Activated T-cell treated with anti-CD3 and anti-CD28 coated beads, Interleukin-2, amount 50 U/mL, for 24 hours (primary cell): Measurements from ENCODE around the gene KLK2.

Experiments
- DNase-seq: peaks from one replicate; pipeline ENCODE4 v3.0.0-alpha.2; 2020
- H3K27ac Mint-ChIP-seq: 2 replicates; pipeline ENCODE4 v1.8.0; 2020; ENCODE audit warnings: mild to moderate bottlenecking, mixed read lengths
- H3K27me3 Mint-ChIP-seq: 2 replicates; pipeline ENCODE4 v1.8.0; 2020; ENCODE audit warnings: mixed read lengths
- H3K36me3 Mint-ChIP-seq: 2 replicates; pipeline ENCODE4 v1.8.0; 2020; ENCODE audit warnings: low read depth, mixed read lengths
- H3K4me1 Mint-ChIP-seq: 2 replicates; pipeline ENCODE4 v1.8.0; 2020; ENCODE audit warnings: low read depth, mixed read lengths
- H3K4me3 Mint-ChIP-seq: 2 replicates; pipeline ENCODE4 v1.8.0; 2020; ENCODE audit warnings: mild to moderate bottlenecking, moderate library complexity, mixed read lengths
- H3K9me3 Mint-ChIP-seq: 2 replicates; pipeline ENCODE4 v1.8.0; 2020; ENCODE audit warnings: mixed read lengths

The KLK2 gene

DNA sequence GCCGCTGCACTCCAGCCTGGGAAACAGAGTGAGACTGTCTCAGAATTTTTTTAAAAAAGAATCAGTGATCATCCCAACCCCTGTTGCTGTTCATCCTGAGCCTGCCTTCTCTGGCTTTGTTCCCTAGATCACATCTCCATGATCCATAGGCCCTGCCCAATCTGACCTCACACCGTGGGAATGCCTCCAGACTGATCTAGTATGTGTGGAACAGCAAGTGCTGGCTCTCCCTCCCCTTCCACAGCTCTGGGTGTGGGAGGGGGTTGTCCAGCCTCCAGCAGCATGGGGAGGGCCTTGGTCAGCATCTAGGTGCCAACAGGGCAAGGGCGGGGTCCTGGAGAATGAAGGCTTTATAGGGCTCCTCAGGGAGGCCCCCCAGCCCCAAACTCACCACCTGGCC is at the start of gene KLK2:
Gene KLK2, plus strand, starts transcription at position 384 of the 400 bp plus-strand sequence. CDS start 35 bp downstream, outside the sequence.
- H3K36me3 Mint-ChIP-seq: no peaks in the 10 kb centered on the region
- H3K9me3 Mint-ChIP-seq: no peaks in the 10 kb centered on the region
- H3K4me1 Mint-ChIP-seq: no peaks in the 10 kb centered on the region
- H3K27ac Mint-ChIP-seq: no peak within 1 kb of the TSS
- no peak for DNase-seq
- peaks cover 49% of the 10 kb centered on the region for H3K27me3 Mint-ChIP-seq
- no peak within 1 kb of the TSS for H3K4me3 Mint-ChIP-seq

DNA sequence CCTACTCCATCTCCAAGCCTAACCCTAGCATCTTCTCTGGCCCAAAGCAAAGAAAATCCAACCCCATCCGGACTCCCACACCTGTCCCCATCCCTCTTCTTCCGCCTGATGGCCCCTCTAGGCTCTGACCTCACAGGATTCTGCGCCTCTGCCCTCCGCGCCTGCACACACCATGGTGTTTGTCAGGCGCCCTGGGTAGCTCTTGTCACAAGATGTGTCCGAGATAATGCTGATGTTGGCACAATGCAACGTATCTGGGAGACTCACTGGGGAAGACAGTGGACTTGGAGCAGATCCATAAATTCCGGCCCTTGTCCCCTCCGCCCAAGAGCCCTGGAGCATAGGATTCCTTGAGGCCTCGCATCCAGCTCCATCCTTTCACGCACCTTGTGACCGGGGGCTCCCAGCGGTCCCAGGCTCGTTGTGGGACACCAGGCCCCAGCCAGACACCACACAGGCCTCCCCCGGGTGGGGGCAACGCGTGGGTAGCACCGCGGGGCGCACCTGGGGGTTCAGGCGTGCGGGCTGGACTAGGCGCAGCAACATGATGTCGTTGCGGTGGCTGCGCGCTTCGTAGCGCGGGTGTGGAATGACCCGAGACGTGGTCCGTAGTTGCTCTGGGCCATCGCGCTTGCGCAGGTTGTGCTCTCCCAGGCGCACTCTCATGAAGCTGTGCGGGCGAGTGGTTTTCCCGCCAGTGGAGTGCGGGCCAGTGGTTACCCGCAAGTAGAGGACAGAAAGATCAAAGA is 46.6 kb upstream of the KLK2 start:
- no peak overlapping the region for H3K27ac Mint-ChIP-seq
- no peaks in the 10 kb centered on the region for H3K4me1 Mint-ChIP-seq
- H3K4me3 Mint-ChIP-seq: no peak overlapping the region
- H3K27me3 Mint-ChIP-seq: peaks cover 71% of the 10 kb centered on the region
- no peaks in the 10 kb centered on the region for H3K36me3 Mint-ChIP-seq
- DNase-seq: no peak
- H3K9me3 Mint-ChIP-seq: no peaks in the 10 kb centered on the region

DNA sequence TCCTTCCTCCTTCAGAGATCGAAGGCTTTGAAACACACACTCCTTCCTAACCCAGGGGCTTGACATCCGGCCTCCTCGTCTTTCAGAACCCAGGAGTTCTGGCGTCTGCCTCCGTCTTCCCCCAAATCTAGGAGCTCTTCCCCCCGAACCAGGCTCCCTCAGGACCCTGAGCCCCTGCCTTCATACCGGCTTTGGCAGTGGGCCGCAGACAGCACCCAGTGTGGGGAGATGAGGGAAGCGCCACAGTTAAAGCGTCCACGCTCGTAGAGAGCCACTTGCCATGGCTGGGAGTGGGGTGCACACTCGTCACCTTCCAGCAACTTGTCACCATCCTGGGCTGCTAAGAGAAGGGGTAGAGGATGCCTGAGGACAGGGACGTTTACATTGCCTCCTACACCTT is 45.8 kb upstream of the KLK2 start:
- no peaks in the 10 kb centered on the region for H3K9me3 Mint-ChIP-seq
- no peak overlapping the region for H3K4me3 Mint-ChIP-seq
- no peaks in the 10 kb centered on the region for H3K36me3 Mint-ChIP-seq
- peaks cover 69% of the 10 kb centered on the region for H3K27me3 Mint-ChIP-seq
- H3K4me1 Mint-ChIP-seq: no peaks in the 10 kb centered on the region
- no peak overlapping the region for H3K27ac Mint-ChIP-seq
- DNase-seq: no peak

DNA sequence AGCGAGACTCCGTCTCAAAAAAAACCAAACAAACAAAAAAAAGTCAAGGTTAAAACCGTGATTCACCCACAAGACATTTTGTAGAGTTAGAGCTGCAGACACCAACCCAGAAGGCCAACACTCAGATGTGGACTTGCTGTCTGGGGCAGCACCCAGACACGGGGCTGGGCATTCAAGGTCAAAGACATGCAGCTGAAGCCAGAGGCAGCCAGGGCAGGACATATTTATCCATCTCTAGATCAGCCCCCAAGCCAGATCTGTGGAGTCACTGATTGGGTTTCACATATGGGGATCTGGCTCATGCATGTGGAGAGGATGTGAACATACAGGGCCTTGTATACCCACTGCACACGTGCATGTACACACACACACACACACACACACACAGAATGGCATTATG is 43.4 kb upstream of the KLK2 start:
- Mint-ChIP-seq H3K27ac (no peak overlapping the region), H3K36me3 (no peaks in the 10 kb centered on the region), H3K9me3 (no peaks in the 10 kb centered on the region), H3K4me3 (no peak overlapping the region), H3K27me3 (peaks cover 67% of the 10 kb centered on the region), H3K4me1 (no peaks in the 10 kb centered on the region)
- DNase-seq: no peak

DNA sequence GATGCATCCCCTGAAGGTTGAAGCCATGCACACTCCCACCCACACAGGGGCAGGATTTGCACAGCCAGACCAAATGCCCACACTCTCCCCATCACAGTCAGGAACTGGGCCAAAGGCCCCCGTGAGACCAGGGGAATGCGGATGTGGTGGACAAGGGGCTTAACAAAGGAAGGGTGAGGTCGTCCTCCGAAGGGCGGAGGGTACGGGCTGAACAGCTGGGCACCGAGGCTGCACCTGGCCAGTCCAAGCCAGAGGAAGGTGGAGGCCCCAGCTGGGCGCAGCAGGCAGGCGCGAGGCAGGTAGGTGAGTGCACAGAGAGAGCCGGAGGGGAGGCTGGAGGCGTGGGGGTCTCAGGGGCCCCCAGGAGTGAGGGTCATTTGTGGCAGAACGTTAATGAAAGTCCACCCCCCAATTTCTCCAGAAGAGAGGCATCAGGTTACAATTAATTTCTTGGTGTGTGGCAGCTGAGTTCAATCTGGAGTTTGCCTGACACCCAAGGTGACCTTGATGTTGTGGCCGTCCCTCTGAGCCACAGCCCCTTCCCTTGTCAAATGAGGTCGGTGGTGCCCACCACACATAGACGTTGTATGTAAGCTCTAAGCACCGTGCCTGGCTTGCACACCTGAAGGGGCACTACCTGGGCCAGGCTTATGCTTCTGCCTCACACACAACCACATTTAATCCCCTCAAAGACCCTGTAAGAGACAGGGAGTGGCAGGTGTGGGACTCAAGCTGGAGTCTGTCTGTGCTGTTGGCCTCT is 42.8 kb upstream of the KLK2 start:
- no peak overlapping the region for H3K4me3 Mint-ChIP-seq
- DNase-seq: no peak
- no peaks in the 10 kb centered on the region for H3K9me3 Mint-ChIP-seq
- H3K27me3 Mint-ChIP-seq: peaks cover 70% of the 10 kb centered on the region
- H3K27ac Mint-ChIP-seq: no peak overlapping the region
- peaks cover 5% of the 10 kb centered on the region for H3K4me1 Mint-ChIP-seq
- H3K36me3 Mint-ChIP-seq: no peaks in the 10 kb centered on the region

DNA sequence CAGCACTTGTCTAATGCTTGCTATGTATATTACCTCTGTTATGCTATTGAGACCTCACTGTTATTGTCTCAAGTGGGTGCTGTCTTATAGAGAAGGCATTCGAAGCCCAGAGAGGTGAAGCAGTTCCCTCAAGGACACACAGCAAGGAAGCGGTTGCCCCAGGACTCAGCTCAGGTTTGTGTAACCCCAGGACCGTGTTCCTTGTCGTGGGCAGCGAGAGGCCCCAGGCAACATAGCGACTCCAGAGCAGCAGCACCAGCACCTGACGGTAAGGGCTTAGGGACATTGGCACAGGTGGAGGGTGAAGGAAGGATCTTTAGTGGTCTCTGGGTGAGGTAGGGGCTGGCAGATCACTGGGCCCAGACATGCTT is 42.2 kb upstream of the KLK2 start:
- no peaks in the 10 kb centered on the region for H3K36me3 Mint-ChIP-seq
- no peak overlapping the region for H3K27ac Mint-ChIP-seq
- DNase-seq: no peak
- no peaks in the 10 kb centered on the region for H3K9me3 Mint-ChIP-seq
- peaks cover 8% of the 10 kb centered on the region for H3K4me1 Mint-ChIP-seq
- H3K4me3 Mint-ChIP-seq: no peak overlapping the region
- peaks cover 73% of the 10 kb centered on the region for H3K27me3 Mint-ChIP-seq

DNA sequence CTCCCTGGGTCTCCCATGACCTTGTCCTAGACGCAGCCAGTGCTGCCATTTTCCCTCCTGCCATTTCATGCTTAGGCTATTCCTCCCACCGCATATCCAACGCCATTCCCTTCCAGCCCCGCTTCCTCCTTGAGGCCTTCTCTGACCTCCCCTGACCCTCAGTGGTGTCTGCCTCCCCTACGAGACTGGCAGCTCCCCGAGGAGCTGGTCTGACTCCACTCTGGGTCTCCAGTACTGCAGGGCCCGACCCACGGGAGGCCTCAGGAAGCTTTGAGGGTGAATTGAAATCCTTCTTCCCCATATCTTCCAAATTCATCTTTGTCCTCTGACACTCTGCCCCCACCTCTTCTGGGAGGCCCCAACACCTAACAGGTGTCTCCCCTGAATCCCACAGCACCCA is 40.6 kb upstream of the KLK2 start:
- no peak for DNase-seq
- Mint-ChIP-seq H3K4me1 (peaks cover 11% of the 10 kb centered on the region), H3K9me3 (no peaks in the 10 kb centered on the region), H3K27me3 (peaks cover 76% of the 10 kb centered on the region), H3K36me3 (no peaks in the 10 kb centered on the region), H3K27ac (no peak overlapping the region), H3K4me3 (no peak overlapping the region)

DNA sequence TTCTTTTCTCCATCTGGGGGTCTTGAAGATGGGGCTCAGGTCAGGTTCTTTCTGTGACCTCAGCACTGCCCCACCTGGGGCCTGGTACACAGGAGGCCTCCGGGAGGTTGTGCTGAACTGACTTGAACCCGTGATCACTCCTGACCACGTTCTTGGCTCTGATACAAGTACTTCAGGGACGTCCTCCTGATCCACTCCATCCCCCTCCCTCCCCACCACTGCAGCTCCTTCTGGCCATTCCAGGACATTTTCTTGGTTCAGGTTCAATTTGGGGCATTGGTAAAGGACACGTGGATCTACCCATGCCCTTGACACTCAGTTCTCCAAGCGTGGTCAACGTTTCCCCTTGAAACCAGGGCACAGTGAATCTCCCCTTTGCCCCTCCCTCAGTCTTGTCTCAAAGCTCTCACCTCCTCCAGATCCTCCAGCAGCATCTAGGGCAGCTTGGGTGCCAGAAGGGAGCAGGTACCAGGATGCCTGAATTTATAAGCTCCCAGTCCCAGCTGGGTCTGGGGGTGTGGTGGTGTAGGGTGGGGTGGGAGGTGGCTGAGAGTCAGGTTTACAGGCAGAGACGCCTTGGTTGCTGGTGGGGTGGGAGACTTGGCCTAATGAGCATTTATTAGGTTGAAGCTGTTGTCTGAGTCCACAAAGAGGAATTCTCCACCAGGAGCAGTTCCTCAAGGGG is 40.0 kb upstream of the KLK2 start, which contains the start of gene KLK15:
Gene KLK15, minus strand, starts transcription at position 458 of the 685 bp plus-strand sequence. CDS start 2,082 bp downstream, outside the sequence.
- DNase-seq: no peak
- no peak within 1 kb of the TSS for H3K27ac Mint-ChIP-seq
- peaks cover 74% of the 10 kb centered on the region for H3K27me3 Mint-ChIP-seq
- no peak within 1 kb of the TSS for H3K4me3 Mint-ChIP-seq
- H3K36me3 Mint-ChIP-seq: no peaks in the 10 kb centered on the region
- peaks cover 11% of the 10 kb centered on the region for H3K4me1 Mint-ChIP-seq
- no peaks in the 10 kb centered on the region for H3K9me3 Mint-ChIP-seq

DNA sequence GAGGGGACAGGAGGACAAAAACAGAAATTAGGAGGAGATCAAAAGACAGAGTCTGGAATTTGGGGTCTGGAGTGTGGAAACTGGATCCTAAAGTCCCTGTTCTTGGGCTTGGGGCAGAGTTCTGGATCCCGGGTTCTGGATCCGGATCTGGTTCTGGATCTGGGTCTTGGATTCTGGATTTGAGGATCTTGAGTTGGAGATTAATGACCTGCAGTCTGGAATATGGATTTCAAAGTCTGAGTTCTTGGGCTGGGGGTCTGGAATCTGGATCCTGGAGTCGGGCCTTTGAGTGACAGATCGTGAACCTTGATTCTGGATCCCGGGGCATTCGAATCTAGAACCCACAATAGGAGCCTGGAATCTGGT is 39.5 kb upstream of the KLK2 start:
- Mint-ChIP-seq H3K27me3 (peaks cover 76% of the 10 kb centered on the region), H3K4me3 (no peak overlapping the region), H3K9me3 (no peaks in the 10 kb centered on the region), H3K27ac (no peak overlapping the region), H3K36me3 (no peaks in the 10 kb centered on the region), H3K4me1 (peaks cover 11% of the 10 kb centered on the region)
- DNase-seq: no peak

DNA sequence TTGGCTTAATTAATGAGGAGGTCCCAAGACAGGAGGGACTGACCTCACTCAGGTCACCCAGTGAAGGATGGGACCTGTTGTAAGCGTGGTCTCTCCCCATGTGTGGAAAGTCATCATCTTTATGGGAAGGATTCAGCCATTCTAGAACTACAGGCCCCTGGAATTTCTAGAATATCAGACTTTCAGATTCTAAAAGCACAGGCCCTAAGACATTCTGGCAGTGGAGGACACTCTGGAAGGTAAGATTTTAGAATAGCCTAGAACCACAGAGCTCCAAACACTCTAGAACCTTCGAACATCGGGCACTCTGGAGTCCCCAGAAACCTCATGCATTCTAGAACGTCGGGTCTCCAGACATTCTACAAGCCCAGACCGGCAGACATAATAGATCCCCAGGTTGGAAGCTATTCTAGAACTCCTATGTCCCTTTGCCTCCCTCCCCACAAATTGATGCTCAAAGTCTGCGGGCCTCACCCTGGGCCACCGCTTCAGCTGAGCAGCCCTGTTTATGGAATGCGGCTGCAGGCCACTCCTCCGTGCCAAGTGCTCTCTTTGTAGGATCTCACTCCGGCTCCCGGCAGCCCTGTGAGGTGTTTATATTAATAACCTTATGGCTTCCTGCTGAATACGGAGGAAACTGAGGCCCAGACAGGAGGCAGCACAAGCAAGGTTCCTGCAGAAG is 38.0 kb upstream of the KLK2 start:
- Mint-ChIP-seq H3K4me3 (peak overlapping the region; percentile 73), H3K27ac (no peak overlapping the region), H3K4me1 (peaks cover 11% of the 10 kb centered on the region), H3K9me3 (no peaks in the 10 kb centered on the region), H3K36me3 (no peaks in the 10 kb centered on the region), H3K27me3 (peaks cover 75% of the 10 kb centered on the region)
- DNase-seq: no peak

DNA sequence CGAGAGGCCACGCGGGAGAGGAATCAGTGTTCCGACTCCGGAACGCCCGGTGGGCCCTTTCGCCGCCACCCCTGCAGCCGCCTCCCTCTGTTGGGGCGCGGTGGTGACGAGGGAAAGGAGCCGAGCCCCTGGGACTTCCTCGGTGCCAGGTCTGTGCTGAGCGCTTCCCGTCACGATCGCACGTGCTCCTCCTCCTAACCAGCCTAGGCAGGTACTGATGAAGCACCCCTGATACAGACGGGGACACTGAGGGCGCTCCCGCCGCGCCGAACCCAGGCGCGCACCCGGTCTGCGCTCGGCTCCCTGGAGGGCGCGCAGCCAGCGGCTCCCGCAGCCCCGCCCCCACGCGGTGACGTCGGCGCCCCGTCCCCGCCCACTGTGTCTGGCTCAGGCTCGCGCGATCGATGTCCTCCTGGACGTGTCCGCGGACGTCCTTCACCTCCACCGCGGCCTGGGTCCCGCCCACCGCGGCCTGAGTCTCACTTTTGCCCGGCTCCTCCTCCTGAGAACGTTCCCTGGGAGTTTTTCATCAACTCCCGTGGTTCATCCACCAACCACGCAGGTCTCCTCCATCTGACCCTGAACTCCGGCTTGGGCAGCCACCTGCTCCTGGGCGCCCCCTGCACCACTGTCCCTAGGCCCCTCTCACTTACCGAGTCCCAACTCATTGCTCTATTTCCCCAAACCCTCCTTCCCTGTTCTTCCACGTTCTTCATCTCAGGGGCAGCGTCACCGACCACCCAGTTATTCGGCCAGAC is 37.3 kb upstream of the KLK2 start:
- H3K27ac Mint-ChIP-seq: no peak overlapping the region
- H3K4me3 Mint-ChIP-seq: peak overlapping the region; percentile 73
- H3K9me3 Mint-ChIP-seq: no peaks in the 10 kb centered on the region
- peak; percentile 86 for DNase-seq
- peaks cover 74% of the 10 kb centered on the region for H3K27me3 Mint-ChIP-seq
- H3K4me1 Mint-ChIP-seq: peaks cover 11% of the 10 kb centered on the region
- no peaks in the 10 kb centered on the region for H3K36me3 Mint-ChIP-seq

DNA sequence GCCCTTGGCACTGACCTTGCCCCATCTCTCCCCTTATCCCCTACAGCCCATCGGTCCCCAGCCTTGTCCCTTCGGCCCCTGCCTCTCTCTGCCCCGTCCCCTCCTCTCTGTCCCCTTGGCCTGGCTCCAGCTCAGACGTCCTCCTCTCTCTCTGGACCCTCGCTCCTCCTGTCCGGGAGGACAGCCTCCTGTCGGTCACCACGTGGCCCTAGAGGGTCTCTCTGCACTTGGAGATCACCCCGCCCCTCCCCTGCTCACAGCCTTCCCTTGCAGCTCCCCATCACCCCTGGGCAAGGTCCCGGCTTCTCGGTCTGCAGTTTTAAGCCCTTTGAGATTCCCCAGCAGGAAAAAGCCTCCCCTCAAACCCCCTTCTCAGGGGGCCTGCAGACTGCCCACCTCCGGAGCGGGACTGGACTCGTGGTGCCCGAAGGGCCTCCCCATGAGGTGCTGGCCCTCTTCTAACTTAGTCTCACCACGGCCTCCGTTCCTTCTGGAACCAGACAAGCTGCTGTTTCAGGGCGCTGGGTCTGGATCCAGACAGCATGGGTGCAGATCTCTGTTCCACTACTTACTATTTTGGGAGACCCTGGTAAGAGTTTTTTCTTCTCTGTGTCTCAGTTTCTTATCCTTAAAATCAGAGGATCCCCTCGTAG is 36.6 kb upstream of the KLK2 start:
- Mint-ChIP-seq H3K4me3 (peak overlapping the region; percentile 73), H3K27ac (no peak overlapping the region), H3K36me3 (no peaks in the 10 kb centered on the region), H3K27me3 (peaks cover 67% of the 10 kb centered on the region), H3K9me3 (no peaks in the 10 kb centered on the region), H3K4me1 (peaks cover 11% of the 10 kb centered on the region)
- no peak for DNase-seq

DNA sequence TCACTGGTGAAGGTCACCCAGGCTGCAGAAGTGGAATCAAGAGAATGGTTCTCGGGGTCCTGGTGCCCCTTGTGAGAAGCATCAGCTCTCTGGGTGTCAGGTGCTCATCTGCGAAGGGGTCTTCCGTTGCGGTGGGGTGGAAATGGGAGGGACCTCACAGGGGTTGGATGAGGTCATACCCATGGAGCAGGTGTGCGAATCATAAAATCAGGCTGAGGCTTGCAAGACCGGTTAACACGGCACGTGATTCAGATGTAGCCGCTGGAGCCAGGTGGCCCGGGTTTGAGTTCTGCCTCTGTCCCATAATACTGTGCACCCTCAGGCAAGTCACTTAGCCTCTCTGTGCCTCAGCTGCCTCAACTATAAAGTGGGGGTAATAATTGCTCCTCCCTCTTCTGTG is 35.9 kb upstream of the KLK2 start:
- no peaks in the 10 kb centered on the region for H3K36me3 Mint-ChIP-seq
- no peaks in the 10 kb centered on the region for H3K9me3 Mint-ChIP-seq
- H3K4me3 Mint-ChIP-seq: no peak overlapping the region
- no peak for DNase-seq
- H3K27me3 Mint-ChIP-seq: peaks cover 62% of the 10 kb centered on the region
- peaks cover 11% of the 10 kb centered on the region for H3K4me1 Mint-ChIP-seq
- no peak overlapping the region for H3K27ac Mint-ChIP-seq
